Thoracic aorta (tissue), 2 donors: Measurements from ENCODE around the gene NAALADL2. TPM values are rescaled to one million over a fixed set of nuclear protein-coding genes. Genes with fewer than 3 reads are reported as not detected.

Experiments
- ATAC-seq: fragments of 150-250 bp; one replicate; pipeline ENCODE4 v1.8.0; 2017; ENCODE audit warnings: low read depth; ENCODE audit not compliant: insufficient number of reproducible peaks, low FRiP score
- DNase-seq: peaks from one replicate; pipeline ENCODE4 v3.0.0-alpha.2; 2020; ENCODE audit warnings: low spot score
- H3K27ac ChIP-seq, 2 donors: fragments of 200-600 bp; sonication (generic); 1 replicate in 1 of 2; 2 replicates in 1 of 2; pipeline ENCODE4 v1.5.1; 2016; ENCODE audit warnings: mild to moderate bottlenecking in 2 of 2, moderate library complexity in 2 of 2
- H3K27me3 ChIP-seq: fragments of 200-600 bp; sonication (generic); replicated peaks from 2 replicates; pipeline ENCODE4 v1.6.0; 2016; ENCODE audit warnings: mild to moderate bottlenecking; ENCODE audit not compliant: insufficient read depth
- H3K36me3 ChIP-seq: fragments of 200-600 bp; sonication (generic); one replicate; pipeline ENCODE4 v1.5.1; 2016
- H3K4me1 ChIP-seq, 2 donors: fragments of 200-600 bp; sonication (generic); 1 replicate in 1 of 2; 2 replicates in 1 of 2; pipeline versions ENCODE4 v1.5.1 to v1.6.0; 2016; ENCODE audit warnings: low read depth in 2 of 2, mild to moderate bottlenecking in 1 of 2; ENCODE audit not compliant: control insufficient read depth in 1 of 2
- H3K4me3 ChIP-seq: fragments of 200-600 bp; sonication (generic); 2 replicates; pipeline ENCODE4 v1.5.1; 2016; ENCODE audit warnings: mild to moderate bottlenecking
- H3K9me3 ChIP-seq: fragments of 200-600 bp; sonication (generic); 2 replicates; pipeline ENCODE4 v1.5.1; 2016
- CTCF ChIP-seq: fragments of 200-600 bp; sonication (generic); IDR thresholded peaks from one replicate; pipeline ENCODE4 v1.5.1; 2019; ENCODE audit warnings: antibody characterized with exemption
- total RNA-seq, 2 donors: library from RNA; depleted of rRNA; stranded (reverse); fragments of >200 nt; gene quantifications; one replicate each; pipeline versions ENCODE4 v1.1.0 to v1.2.3, GENCODE V29; 2016

NAALADL2 gene
- total RNA-seq, 2 donors from 2014 or later: 12.9 to 21.0 TPM

- TF ChIP-seq CTCF: no peak
- peaks cover 0 to 2% of the 10 kb centered on the region in 2 donors for H3K4me1 ChIP-seq
- H3K4me3 ChIP-seq: no peak overlapping the region
- DNase-seq: no peak
- no peaks in the 10 kb centered on the region for H3K36me3 ChIP-seq
- no peak overlapping the region for H3K27ac ChIP-seq
- H3K27me3 ChIP-seq: no peaks in the 10 kb centered on the region
- no peak for ATAC-seq
- no peaks in the 10 kb centered on the region for H3K9me3 ChIP-seq
Measured at GRCh38 chr3:174940151-174940550, 81.0 kb downstream of the NAALADL2 start.

- peak overlapping the region in 1 of 2 donors; percentile 49 for H3K27ac ChIP-seq
- no peak overlapping the region for H3K4me3 ChIP-seq
- no peak for TF ChIP-seq CTCF
- no peaks in the 10 kb centered on the region for H3K27me3 ChIP-seq
- no peak for DNase-seq
- peaks cover 0 to 17% of the 10 kb centered on the region in 2 donors for H3K4me1 ChIP-seq
- no peaks in the 10 kb centered on the region for H3K36me3 ChIP-seq
- no peak for ATAC-seq
- H3K9me3 ChIP-seq: no peaks in the 10 kb centered on the region
Measured at GRCh38 chr3:174945276-174945675, 86.1 kb downstream of the NAALADL2 start.

DNA sequence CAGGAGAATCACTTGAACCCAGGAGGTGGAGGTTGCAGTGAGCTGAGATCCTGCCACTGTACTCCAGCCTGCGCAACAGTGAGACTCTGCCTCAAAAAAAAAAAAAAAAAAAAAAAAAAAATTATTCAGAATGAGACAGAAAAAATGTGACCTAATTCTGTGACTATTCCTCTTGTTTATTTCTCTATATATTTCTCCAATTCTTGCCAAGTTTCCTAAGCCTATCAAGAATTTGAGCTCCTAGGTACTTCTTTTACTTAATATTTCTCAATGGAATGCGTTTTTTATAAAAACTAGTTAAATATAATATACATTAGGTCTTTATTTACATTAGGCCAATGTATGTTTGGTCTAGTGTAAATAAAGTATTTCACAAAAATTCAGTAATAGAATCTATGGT, 86.8 kb downstream of the NAALADL2 start:
- Histone ChIP-seq H3K36me3 (no peaks in the 10 kb centered on the region), H3K27me3 (no peaks in the 10 kb centered on the region), H3K9me3 (no peaks in the 10 kb centered on the region), H3K4me1 (peaks cover 0 to 19% of the 10 kb centered on the region in 2 donors), H3K27ac (peak overlapping the region in 1 of 2 donors; percentile 49), H3K4me3 (no peak overlapping the region)
- DNase-seq (no peak), ATAC-seq (no peak)
- TF ChIP-seq CTCF: no peak

GRCh38 chr3:174949523-174949922, 90.4 kb downstream of the NAALADL2 start:
- ATAC-seq (peak; percentile 84), DNase-seq (peak; percentile 9)
- H3K27ac ChIP-seq: peak overlapping the region in 1 of 2 donors; percentile 7
- TF ChIP-seq CTCF: no peak
- peaks cover 2 to 23% of the 10 kb centered on the region in 2 donors for H3K4me1 ChIP-seq
- H3K9me3 ChIP-seq: no peaks in the 10 kb centered on the region
- no peaks in the 10 kb centered on the region for H3K27me3 ChIP-seq
- H3K36me3 ChIP-seq: no peaks in the 10 kb centered on the region
- no peak overlapping the region for H3K4me3 ChIP-seq

DNA sequence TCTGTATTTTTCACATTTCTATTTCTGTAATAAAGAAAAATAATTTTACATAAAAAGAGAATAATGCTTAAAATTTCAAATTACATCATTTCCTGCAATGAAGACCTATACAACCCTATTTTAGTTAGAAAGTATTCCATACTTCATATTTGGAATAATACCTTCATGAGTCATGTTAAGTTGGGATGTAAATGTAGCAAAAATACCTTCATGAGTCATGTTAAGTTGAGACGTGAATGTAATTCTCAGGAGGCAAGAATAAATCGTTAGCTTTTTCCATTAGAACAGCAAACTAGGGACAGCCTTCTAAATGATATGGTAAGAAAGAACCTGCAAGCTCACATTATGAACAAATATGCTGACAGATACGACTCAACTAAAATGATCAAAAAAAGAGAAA, 91.9 kb downstream of the NAALADL2 start:
- TF ChIP-seq CTCF: no peak
- ATAC-seq (no peak), DNase-seq (no peak)
- H3K27ac ChIP-seq: peak overlapping the region in 1 of 2 donors; percentile 23
- H3K9me3 ChIP-seq: no peaks in the 10 kb centered on the region
- H3K4me1 ChIP-seq: peaks cover 2 to 16% of the 10 kb centered on the region in 2 donors
- no peak overlapping the region for H3K4me3 ChIP-seq
- H3K27me3 ChIP-seq: no peaks in the 10 kb centered on the region
- H3K36me3 ChIP-seq: no peaks in the 10 kb centered on the region
